B cell (primary cell): Measurements from ENCODE around the gene CNTNAP2. TPM values are rescaled to one million over a fixed set of nuclear protein-coding genes. Genes with fewer than 3 reads are reported as not detected.

Experiments
- ATAC-seq: fragments of 200-7000 bp; cut with Tn5 transposase; one replicate; pipeline ENCODE4 v1.10.0; 2021; ENCODE audit warnings: low read depth, mild to moderate bottlenecking, moderate number of reproducible peaks, moderate library complexity
- CTCF ChIA-PET: fragments of 350-600 bp; sonication (Branson Sonifier 250); formaldehyde crosslinking; loops from one replicate; lab custom pipeline; 2021; ENCODE audit warnings: antibody characterized with exemption, inconsistent platforms; lab: Charles Lee
- POLR2A ChIA-PET: fragments of 350-600 bp; sonication (Branson Sonifier 250); formaldehyde crosslinking; loops from one replicate; lab custom pipeline; 2021; ENCODE audit warnings: antibody characterized with exemption; lab: Charles Lee
- DNase-seq: peaks from one replicate; pipeline ENCODE4 v3.0.0; 2013
- H2AFZ ChIP-seq: 2 replicates; pipeline ENCODE4 v1.6.1; 2012; ENCODE audit warnings: mild to moderate bottlenecking, low read depth, low read length; ENCODE audit not compliant: insufficient read depth, poor library complexity, severe bottlenecking
- H3K27ac ChIP-seq, 2 donors: 1 replicate in 1 of 2; 2 replicates in 1 of 2; pipeline ENCODE4 v1.5.1; 2012 to 2013; ENCODE audit warnings: low read length in 2 of 2, mild to moderate bottlenecking in 2 of 2, moderate library complexity in 1 of 2
- H3K27me3 ChIP-seq, 4 experiments: fragments of 200-600 bp in 1 of 4; sonication (generic) in 1 of 4; replicated peaks in 1 of 4; 1 replicate in 2 of 4; 2 replicates in 2 of 4; pipeline versions ENCODE4 v1.6.1 to v1.7.0; 2013 to 2016; ENCODE audit warnings: low read length in 3 of 4, mild to moderate bottlenecking in 2 of 4, mixed read lengths in 1 of 4, moderate library complexity in 1 of 4; ENCODE audit not compliant: insufficient read depth in 4 of 4, control insufficient read depth in 3 of 4; ENCODE audit errors: control extremely low read depth in 1 of 4
- H3K36me3 ChIP-seq, 2 experiments: replicated peaks in 1 of 2; 1 replicate in 1 of 2; 2 replicates in 1 of 2; pipeline versions ENCODE4 v1.6.1 to v1.7.1; 2013; ENCODE audit warnings: low read length in 1 of 2; ENCODE audit not compliant: insufficient read depth in 2 of 2, control insufficient read depth in 1 of 2; ENCODE audit errors: control extremely low read depth in 1 of 2, extremely low read depth in 1 of 2
- H3K4me1 ChIP-seq, 2 donors: fragments of 200-600 bp in 1 of 2; sonication (generic) in 1 of 2; 1 replicate in 1 of 2; 2 replicates in 1 of 2; pipeline versions ENCODE4 v1.5.1 to v1.6.1; 2013 to 2017; ENCODE audit warnings: low read length in 2 of 2; ENCODE audit not compliant: control insufficient read depth in 2 of 2, insufficient read depth in 2 of 2
- H3K4me2 ChIP-seq: replicated peaks from 2 replicates; pipeline ENCODE3; 2012; ENCODE audit warnings: mild to moderate bottlenecking, low read depth, low read length; ENCODE audit not compliant: poor library complexity, severe bottlenecking
- H3K4me3 ChIP-seq, 5 experiments: fragments of 200-600 bp in 1 of 5; sonication (generic) in 1 of 5; 1 replicate in 3 of 5; 2 replicates in 2 of 5; pipeline versions ENCODE4 v1.5.1 to v1.7.0; 2011 to 2016; ENCODE audit warnings: low read length in 4 of 5, mild to moderate bottlenecking in 4 of 5, low read depth in 2 of 5, control low read depth in 1 of 5, moderate library complexity in 1 of 5; ENCODE audit not compliant: insufficient read depth in 1 of 5; ENCODE audit errors: control extremely low read depth in 1 of 5, extremely low read depth in 1 of 5
- H3K79me2 ChIP-seq: fragments of 200-600 bp; sonication (generic); one replicate; pipeline ENCODE4 v1.6.0; 2016; ENCODE audit warnings: low read length; ENCODE audit not compliant: control insufficient read depth, insufficient read depth
- H3K9ac ChIP-seq: fragments of 200-600 bp; sonication (generic); 2 replicates; pipeline ENCODE4 v1.6.1; 2017; ENCODE audit warnings: mild to moderate bottlenecking, low read length, moderate library complexity
- H3K9me3 ChIP-seq, 3 donors: one replicate each; pipeline versions ENCODE4 v1.6.1 to v1.7.1; 2013; ENCODE audit warnings: low read length in 2 of 3; ENCODE audit not compliant: control insufficient read depth in 2 of 3, insufficient read depth in 1 of 3; ENCODE audit errors: control extremely low read depth in 1 of 3
- H4K20me1 ChIP-seq: 2 replicates; pipeline ENCODE4 v1.6.0; 2012; ENCODE audit warnings: mild to moderate bottlenecking, low read length; ENCODE audit not compliant: insufficient read depth, control insufficient read depth, poor library complexity, severe bottlenecking
- H3K27ac Mint-ChIP-seq: one replicate; pipeline ENCODE4 v1.8.0; 2021; ENCODE audit warnings: mixed read lengths
- H3K27me3 Mint-ChIP-seq: one replicate; pipeline ENCODE4 v1.8.0; 2021; ENCODE audit warnings: mixed read lengths
- H3K4me1 Mint-ChIP-seq: one replicate; pipeline ENCODE4 v1.8.0; 2021; ENCODE audit warnings: mixed read lengths
- H3K4me3 Mint-ChIP-seq: one replicate; pipeline ENCODE4 v1.8.0; 2021; ENCODE audit warnings: mixed read lengths
- H3K9me3 Mint-ChIP-seq: one replicate; pipeline ENCODE4 v1.8.0; 2022; ENCODE audit warnings: mixed read lengths; ENCODE audit not compliant: insufficient read depth
- CTCF ChIP-seq: fragments of 200-600 bp; IDR thresholded peaks from one replicate; pipeline ENCODE4 v1.8.0; 2022; ENCODE audit warnings: antibody characterized with exemption, mild to moderate bottlenecking
- EZH2 ChIP-seq: IDR thresholded peaks from 2 replicates; pipeline ENCODE4 v1.6.1; 2012; ENCODE audit warnings: borderline replicate concordance, low read depth, mild to moderate bottlenecking, moderate library complexity, low read length; ENCODE audit not compliant: insufficient read depth, poor library complexity, severe bottlenecking
- WGBS: methylation state at CpG from one replicate; pipeline ENCODE4 v1.1.5; 2013; ENCODE audit warnings: missing lambda C conversion rate; ENCODE audit not compliant: insufficient coverage; 5-methylcytosine and 5-hydroxymethylcytosine counted together
- intact Hi-C: fragments of 100-400 bp; cut with micrococcal nuclease; formaldehyde crosslinking; loops from one replicate; pipeline ENCODE4 v1.10.0; 2022
- polyA plus RNA-seq: library from polyadenylated mRNA; depleted of rRNA; stranded (reverse); fragments of >200 nt; gene quantifications from 2 replicates; pipeline ENCODE4 v1.2.3, GENCODE V29; 2012
- total RNA-seq, 2 donors: library from RNA; stranded (reverse); fragments of 120-200 nt in 1 of 2; gene quantifications; 1 replicate in 1 of 2; 2 replicates in 1 of 2; pipeline versions ENCODE4 v1.2.3 to v1.2.4, GENCODE V29; 2013 to 2022

CNTNAP2 gene
- total and polyA plus RNA-seq, 2 donors (not counting 1 experiment from before 2014, with no cell fraction given) = 7.4 to 16.6 TPM

GRCh38 chr7:146486519-146486918, 369.9 kb downstream of the CNTNAP2 start:
- Histone ChIP-seq H4K20me1 (no peaks in the 10 kb centered on the region), H3K79me2 (no peaks in the 10 kb centered on the region), H3K36me3 (no peaks in the 10 kb centered on the region), H3K27me3 (no peaks in the 10 kb centered on the region), H3K4me3 (no peak overlapping the region), H2AFZ (no peak overlapping the region), H3K9me3 (peaks cover 0 to 10% (median 0%) of the 10 kb centered on the region in 3 donors), H3K4me1 (no peaks in the 10 kb centered on the region), H3K9ac (no peak overlapping the region), H3K27ac (no peak overlapping the region), H3K4me2 (no peak overlapping the region)
- Mint-ChIP-seq H3K4me3 (no peak overlapping the region), H3K9me3 (peaks cover 2% of the 10 kb centered on the region), H3K4me1 (no peaks in the 10 kb centered on the region), H3K27ac (no peak overlapping the region), H3K27me3 (no peaks in the 10 kb centered on the region)
- 95% methylated on average over 3 of the region's 3 CpGs for WGBS
- CTCF ChIA-PET = no interaction called here
- TF ChIP-seq CTCF (no peak), EZH2 (no peak)
- DNase-seq = no peak
- intact Hi-C loops = no loop called here
- POLR2A ChIA-PET = no interaction called here
- no peak for ATAC-seq

- ChIA-PET POLR2A (no interaction called here), CTCF (no interaction called here)
- H3K27ac Mint-ChIP-seq = no peak overlapping the region
- H3K4me2 ChIP-seq = no peak overlapping the region
- H3K9me3 ChIP-seq = peaks cover 0 to 10% (median 5%) of the 10 kb centered on the region in 3 donors
- no peak overlapping the region for H3K27ac ChIP-seq
- H3K4me1 Mint-ChIP-seq = no peaks in the 10 kb centered on the region
- H4K20me1 ChIP-seq = no peaks in the 10 kb centered on the region
- ATAC-seq = no peak
- WGBS = no CpG with 5 or more reads among the region's 4 CpGs
- no peaks in the 10 kb centered on the region for H3K36me3 ChIP-seq
- H3K4me1 ChIP-seq = no peaks in the 10 kb centered on the region
- H3K4me3 Mint-ChIP-seq = no peak overlapping the region
- intact Hi-C loops = no loop called here
- TF ChIP-seq EZH2 = no peak
- TF ChIP-seq CTCF = no peak
- H3K9me3 Mint-ChIP-seq = peaks cover 4% of the 10 kb centered on the region
- no peak overlapping the region for H2AFZ ChIP-seq
- H3K9ac ChIP-seq = no peak overlapping the region
- no peaks in the 10 kb centered on the region for H3K27me3 ChIP-seq
- no peaks in the 10 kb centered on the region for H3K27me3 Mint-ChIP-seq
- H3K79me2 ChIP-seq = no peaks in the 10 kb centered on the region
- no peak overlapping the region for H3K4me3 ChIP-seq
- no peak for DNase-seq
Measured at GRCh38 chr7:146492017-146492416, 375.4 kb downstream of the CNTNAP2 start.
